RWPE2 (cell line): ENCODE data around the gene ZNF184.

ENCODE experiments used
- ATAC-seq: fragments of 200-7000 bp; cut with Tn5 transposase; 3 replicates; pipeline ENCODE4 v1.9.1; 2021; ENCODE audit warnings: low read depth
- DNase-seq: peaks from one replicate; pipeline ENCODE4 v3.0.0-alpha.2; 2020; ENCODE audit warnings: low spot score
- H3K27ac ChIP-seq: fragments of 450-650 bp; 2 replicates; pipeline ENCODE4 v1.5.1; 2017; ENCODE audit warnings: mild to moderate bottlenecking; ENCODE audit not compliant: poor library complexity, severe bottlenecking
- H3K27me3 ChIP-seq: fragments of 250-450 bp; sonication (Bioruptor Pico); 2 replicates; pipeline ENCODE4 v1.5.1; 2021; ENCODE audit warnings: mild to moderate bottlenecking, moderate library complexity; ENCODE audit not compliant: insufficient read depth, poor library complexity, severe bottlenecking
- H3K36me3 ChIP-seq: fragments of 250-450 bp; sonication (Bioruptor Pico); 2 replicates; pipeline ENCODE4 v1.5.1; 2020; ENCODE audit warnings: low read depth, mild to moderate bottlenecking, moderate library complexity
- H3K4me1 ChIP-seq: fragments of 250-450 bp; sonication (Bioruptor Pico); 2 replicates; pipeline ENCODE4 v1.5.1; 2021; ENCODE audit warnings: mild to moderate bottlenecking, moderate library complexity; ENCODE audit not compliant: insufficient read depth, poor library complexity, severe bottlenecking
- H3K4me3 ChIP-seq: fragments of 250-450 bp; sonication (Bioruptor Pico); 2 replicates; pipeline ENCODE4 v1.5.1; 2021; ENCODE audit warnings: mild to moderate bottlenecking, moderate library complexity; ENCODE audit not compliant: severe bottlenecking
- H3K9me3 ChIP-seq: fragments of 250-450 bp; sonication (Bioruptor Pico); 2 replicates; pipeline ENCODE4 v1.5.1; 2021; ENCODE audit warnings: mild to moderate bottlenecking, moderate library complexity; ENCODE audit not compliant: severe bottlenecking
- CTCF ChIP-seq: fragments of 450-650 bp; IDR thresholded peaks from one replicate; pipeline ENCODE4 v1.5.1; 2017; ENCODE audit warnings: mild to moderate bottlenecking, moderate library complexity; ENCODE audit not compliant: poor library complexity, severe bottlenecking

ZNF184 gene

GRCh38 chr6:27479319-27480182, 6.6 kb upstream of the ZNF184 start:
- Histone ChIP-seq H3K9me3 (no peaks in the 10 kb centered on the region), H3K4me1 (no peaks in the 10 kb centered on the region), H3K36me3 (no peaks in the 10 kb centered on the region), H3K4me3 (peak overlapping the region; percentile 51), H3K27me3 (no peaks in the 10 kb centered on the region), H3K27ac (peak overlapping the region; percentile 68)
- peak; percentile 69 for ATAC-seq
- TF ChIP-seq CTCF: no peak
- DNase-seq: peak; percentile 72

- Histone ChIP-seq H3K4me3 (peak overlapping the region; percentile 51), H3K27me3 (no peaks in the 10 kb centered on the region), H3K36me3 (no peaks in the 10 kb centered on the region), H3K9me3 (no peaks in the 10 kb centered on the region), H3K4me1 (no peaks in the 10 kb centered on the region), H3K27ac (peak overlapping the region; percentile 68)
- DNase-seq (peak; percentile 75), ATAC-seq (peak; percentile 84)
- TF ChIP-seq CTCF: no peak
These were observed 5.9 kb upstream of the ZNF184 start for GRCh38 chr6:27478706-27479318.

- Histone ChIP-seq H3K27me3 (no peaks in the 10 kb centered on the region), H3K36me3 (no peaks in the 10 kb centered on the region), H3K9me3 (no peaks in the 10 kb centered on the region), H3K4me1 (no peaks in the 10 kb centered on the region), H3K27ac (peak overlapping the region; percentile 68), H3K4me3 (peak overlapping the region; percentile 51)
- no peak for DNase-seq
- no peak for TF ChIP-seq CTCF
- ATAC-seq: peak; percentile 17
These were observed 5.3 kb upstream of the ZNF184 start for GRCh38 chr6:27478141-27478705.

- Histone ChIP-seq H3K4me3 (no peak overlapping the region), H3K27me3 (no peaks in the 10 kb centered on the region), H3K9me3 (no peaks in the 10 kb centered on the region), H3K4me1 (no peaks in the 10 kb centered on the region), H3K27ac (no peak overlapping the region), H3K36me3 (no peaks in the 10 kb centered on the region)
- DNase-seq (no peak), ATAC-seq (no peak)
- TF ChIP-seq CTCF: no peak
These were observed 4.6 kb upstream of the ZNF184 start for GRCh38 chr6:27477318-27478013.
